Colonic mucosa (tissue), 4 donors: ENCODE data around the gene SLC35C1. TPM values are rescaled to one million over a fixed set of nuclear protein-coding genes. Genes with fewer than 3 reads are reported as not detected.

Experiments used
- DNase-seq: peaks from one replicate; pipeline ENCODE4 v3.0.0-alpha.2; 2020
- H3K27ac ChIP-seq: fragments of 200-600 bp; one replicate; pipeline ENCODE4 v1.8.0; 2021
- H3K27me3 ChIP-seq: fragments of 200-600 bp; one replicate; pipeline ENCODE4 v1.8.0; 2021
- H3K36me3 ChIP-seq: fragments of 200-600 bp; one replicate; pipeline ENCODE4 v1.8.0; 2021
- H3K4me1 ChIP-seq: fragments of 200-600 bp; one replicate; pipeline ENCODE4 v1.8.0; 2021; ENCODE audit warnings: mild to moderate bottlenecking
- H3K4me3 ChIP-seq: fragments of 200-600 bp; one replicate; pipeline ENCODE4 v1.8.0; 2021
- H3K9ac ChIP-seq, 2 donors: one replicate each; pipeline ENCODE4 v1.7.0; 2013; ENCODE audit warnings: control low read depth in 2 of 2, low read depth in 2 of 2, low read length in 2 of 2
- H3K9me3 ChIP-seq: fragments of 200-600 bp; one replicate; pipeline ENCODE4 v1.8.0; 2021
- CTCF ChIP-seq: fragments of 200-600 bp; IDR thresholded peaks from one replicate; pipeline ENCODE4 v1.8.0; 2022; ENCODE audit warnings: antibody characterized with exemption, mild to moderate bottlenecking
- intact Hi-C: fragments of 100-400 bp; cut with DNase I; formaldehyde crosslinking; loops from one replicate; pipeline ENCODE4 v1.14.1; 2022
- total RNA-seq, 2 donors: library from RNA; stranded (reverse); fragmentation: NEBNext Ultra II Directional in 1 of 2; extraction: Animal tissue kit (Norgen Biotek cat#: 25700) in 1 of 2; gene quantifications; one replicate each; pipeline ENCODE4 v1.2.1, GENCODE V29; 2021
- donor health status: healthy.
- donor health status: DM: no; HTN: no; CAD: no.
- donor health status: DM: no; HTN: no; CAD: no.

Gene SLC35C1
- total RNA-seq, 2 donors from 2014 or later = 37.5 to 45.2 TPM

- no peaks in the 10 kb centered on the region for H3K27me3 ChIP-seq
- TF ChIP-seq CTCF = no peak
- DNase-seq = no peak
- no peak overlapping the region for H3K4me3 ChIP-seq
- peaks cover 6% of the 10 kb centered on the region for H3K4me1 ChIP-seq
- H3K36me3 ChIP-seq = no peaks in the 10 kb centered on the region
- H3K9ac ChIP-seq = no peak overlapping the region
- intact Hi-C loops = no loop called here
- no peaks in the 10 kb centered on the region for H3K9me3 ChIP-seq
- H3K27ac ChIP-seq = no peak overlapping the region
Observed at GRCh38 chr11:45798793-45799441, 6.0 kb upstream of the SLC35C1 start.

GRCh38 chr11:45799562-45799961, 5.4 kb upstream of the SLC35C1 start:
- H3K9ac ChIP-seq = no peak overlapping the region
- no peaks in the 10 kb centered on the region for H3K9me3 ChIP-seq
- no peak for DNase-seq
- H3K27me3 ChIP-seq = no peaks in the 10 kb centered on the region
- H3K27ac ChIP-seq = no peak overlapping the region
- H3K4me3 ChIP-seq = no peak overlapping the region
- intact Hi-C loops = no loop called here
- TF ChIP-seq CTCF = no peak
- H3K4me1 ChIP-seq = peaks cover 6% of the 10 kb centered on the region
- no peaks in the 10 kb centered on the region for H3K36me3 ChIP-seq

- H3K36me3 ChIP-seq = no peaks in the 10 kb centered on the region
- peaks cover 6% of the 10 kb centered on the region for H3K4me1 ChIP-seq
- no peak for TF ChIP-seq CTCF
- H3K4me3 ChIP-seq = no peak overlapping the region
- H3K27me3 ChIP-seq = no peaks in the 10 kb centered on the region
- no peak overlapping the region for H3K9ac ChIP-seq
- intact Hi-C loops = no loop called here
- DNase-seq = no peak
- H3K27ac ChIP-seq = no peak overlapping the region
- no peaks in the 10 kb centered on the region for H3K9me3 ChIP-seq
Observed at GRCh38 chr11:45800261-45800660, 4.7 kb upstream of the SLC35C1 start.

GRCh38 chr11:45801723-45802315, 3.1 kb upstream of the SLC35C1 start:
- no peak for TF ChIP-seq CTCF
- H3K9ac ChIP-seq = peak overlapping the region in 1 of 2 donors; percentile 52
- intact Hi-C loops = no loop called here
- H3K36me3 ChIP-seq = no peaks in the 10 kb centered on the region
- no peak overlapping the region for H3K4me3 ChIP-seq
- DNase-seq = peak; percentile 75
- H3K27ac ChIP-seq = peak overlapping the region; percentile 66
- no peaks in the 10 kb centered on the region for H3K9me3 ChIP-seq
- H3K4me1 ChIP-seq = peaks cover 11% of the 10 kb centered on the region
- H3K27me3 ChIP-seq = no peaks in the 10 kb centered on the region

- intact Hi-C loops = no loop called here
- H3K4me1 ChIP-seq = peaks cover 11% of the 10 kb centered on the region
- H3K27ac ChIP-seq = peak overlapping the region; percentile 66
- H3K9ac ChIP-seq = no peak overlapping the region
- no peaks in the 10 kb centered on the region for H3K9me3 ChIP-seq
- H3K4me3 ChIP-seq = no peak overlapping the region
- no peak for TF ChIP-seq CTCF
- no peaks in the 10 kb centered on the region for H3K36me3 ChIP-seq
- no peak for DNase-seq
- no peaks in the 10 kb centered on the region for H3K27me3 ChIP-seq
Observed at GRCh38 chr11:45802531-45803317, 2.2 kb upstream of the SLC35C1 start.
